Fibroblast of lung (primary cell): Measurements from ENCODE around the gene NFATC2IP.

ENCODE experiments used
- EZH2 ChIP-seq: IDR thresholded peaks from 2 replicates; pipeline ENCODE4 v1.5.1; 2012; ENCODE audit warnings: low read length, control low read depth, mild to moderate bottlenecking; ENCODE audit errors: missing control alignments
- TF ChIP-seq, protein P1 (sequence below), 2 donors: IDR thresholded peaks in 1 of 2; conservative IDR thresholded peaks in 1 of 2; 1 replicate in 1 of 2; 2 replicates in 1 of 2; pipeline ENCODE4 v1.5.1; 2011 to 2012; ENCODE audit warnings: low read length in 2 of 2, control low read depth in 1 of 2, inconsistent platforms in 1 of 2, low read depth in 1 of 2, mild to moderate bottlenecking in 1 of 2

DNA sequence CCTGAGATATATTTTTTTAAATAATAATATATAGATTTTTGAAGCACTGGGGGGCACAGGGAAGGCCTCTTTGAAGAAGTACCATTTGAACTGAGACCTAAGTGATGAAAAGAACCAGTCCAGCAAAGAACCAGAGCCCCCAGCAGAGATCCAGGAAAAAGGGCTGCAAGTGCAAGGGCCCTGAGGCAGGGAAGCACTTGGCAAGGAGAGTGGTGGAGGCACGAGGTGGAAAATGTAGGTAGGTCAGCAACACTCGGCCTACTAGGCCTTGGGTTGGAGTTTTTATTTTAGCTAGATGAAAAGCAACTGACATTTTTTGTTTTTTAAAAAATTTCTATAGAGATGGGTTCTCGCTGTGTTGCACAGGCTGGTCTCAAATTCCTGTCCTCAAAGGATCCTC lies 20.5 kb upstream of the NFATC2IP start:
- TF ChIP-seq EZH2: no peak
- TF ChIP-seq, protein P1, sequence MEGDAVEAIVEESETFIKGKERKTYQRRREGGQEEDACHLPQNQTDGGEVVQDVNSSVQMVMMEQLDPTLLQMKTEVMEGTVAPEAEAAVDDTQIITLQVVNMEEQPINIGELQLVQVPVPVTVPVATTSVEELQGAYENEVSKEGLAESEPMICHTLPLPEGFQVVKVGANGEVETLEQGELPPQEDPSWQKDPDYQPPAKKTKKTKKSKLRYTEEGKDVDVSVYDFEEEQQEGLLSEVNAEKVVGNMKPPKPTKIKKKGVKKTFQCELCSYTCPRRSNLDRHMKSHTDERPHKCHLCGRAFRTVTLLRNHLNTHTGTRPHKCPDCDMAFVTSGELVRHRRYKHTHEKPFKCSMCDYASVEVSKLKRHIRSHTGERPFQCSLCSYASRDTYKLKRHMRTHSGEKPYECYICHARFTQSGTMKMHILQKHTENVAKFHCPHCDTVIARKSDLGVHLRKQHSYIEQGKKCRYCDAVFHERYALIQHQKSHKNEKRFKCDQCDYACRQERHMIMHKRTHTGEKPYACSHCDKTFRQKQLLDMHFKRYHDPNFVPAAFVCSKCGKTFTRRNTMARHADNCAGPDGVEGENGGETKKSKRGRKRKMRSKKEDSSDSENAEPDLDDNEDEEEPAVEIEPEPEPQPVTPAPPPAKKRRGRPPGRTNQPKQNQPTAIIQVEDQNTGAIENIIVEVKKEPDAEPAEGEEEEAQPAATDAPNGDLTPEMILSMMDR (conservative IDR thresholded peaks at IDR 0.05 in 1 of 2, IDR thresholded peaks at IDR 0.05 in 1 of 2; ENCODE audit: low read depth in 1 of 2, low read length in 2 of 2): no peak
